Ovary (tissue), 9 donors: ENCODE measurements around the gene SQSTM1. TPM values are rescaled to one million over a fixed set of nuclear protein-coding genes. Genes with fewer than 3 reads are reported as not detected.

Experiments
- DNase-seq, 5 donors: peaks; one replicate each; pipeline ENCODE4 v3.0.0-alpha.2; 2019 to 2020
- H3K27ac ChIP-seq, 2 donors: fragments of 200-600 bp; one replicate each; pipeline versions ENCODE4 v1.5.1 to v1.8.0; 2019 to 2022
- H3K27me3 ChIP-seq: fragments of 200-600 bp; one replicate; pipeline ENCODE4 v1.8.0; 2022
- H3K36me3 ChIP-seq: fragments of 200-600 bp; sonication (generic); one replicate; pipeline ENCODE4 v1.5.1; 2019
- H3K4me1 ChIP-seq: one replicate; pipeline ENCODE4 v1.8.1; 2013; ENCODE audit warnings: mild to moderate bottlenecking, moderate library complexity; ENCODE audit not compliant: insufficient read depth
- H3K4me3 ChIP-seq: fragments of 200-600 bp; sonication (generic); one replicate; pipeline ENCODE4 v1.5.1; 2017
- H3K9me3 ChIP-seq, 2 donors: fragments of 200-600 bp in 1 of 2; sonication (generic) in 1 of 2; one replicate each; pipeline versions ENCODE4 v1.5.1 to v1.8.1; 2013 to 2019; ENCODE audit warnings: mild to moderate bottlenecking in 1 of 2, moderate library complexity in 1 of 2
- EP300 ChIP-seq: sonication (generic); formaldehyde crosslinking; IDR thresholded peaks from one replicate; pipeline ENCODE4 v1.6.1; 2017; ENCODE audit warnings: antibody characterized with exemption
- POLR2A ChIP-seq: fragments of 450-650 bp; IDR thresholded peaks from one replicate; pipeline ENCODE4 v1.6.1; 2017; ENCODE audit warnings: antibody characterized with exemption, mild to moderate bottlenecking, moderate library complexity
- WGBS, 3 donors: extraction: QIAGEN DNeasy Blood & Tissue Kit in 1 of 3; methylation state at CpG; one replicate each; pipeline versions ENCODE4 v1.1.5 to v1.1.7; 2013 to 2017; 5-methylcytosine and 5-hydroxymethylcytosine counted together
- intact Hi-C, 4 donors: fragments of 100-400 bp; cut with DNase I; formaldehyde crosslinking; loops; one replicate each; pipeline versions ENCODE4 v1.11.0 to v1.15.1; 2022 to 2023
- polyA plus RNA-seq, 2 donors: library from polyadenylated mRNA; stranded (reverse); fragments of 200-250 nt in 1 of 2; fragments of 350-450 nt in 1 of 2; fragmentation: Illumina TruSeq in 1 of 2; extraction: RNeasy Lipid Tissue Mini Kit (QIAGEN cat#74804) in 1 of 2; gene quantifications; one replicate each; pipeline ENCODE4 v1.2.3, GENCODE V29; 2013 to 2014
- total RNA-seq, 7 donors: library from RNA; depleted of rRNA in 2 of 7; stranded (reverse); fragments of >200 nt in 2 of 7; fragmentation: NEBNext Ultra II Directional in 3 of 7; extraction: Animal tissue kit (Norgen Biotek cat#: 25700) in 3 of 7; gene quantifications; one replicate each; pipeline versions ENCODE4 v1.1.0 to v1.2.4, GENCODE V29; 2016 to 2023
- TF ChIP-seq, protein P1 (sequence below), 3 donors: fragments of 450-650 bp in 2 of 3; fragments of 200-600 bp in 1 of 3; IDR thresholded peaks; one replicate each; pipeline versions ENCODE4 v1.5.1 to v1.8.0; 2016 to 2022; ENCODE audit warnings: antibody characterized with exemption in 3 of 3, mild to moderate bottlenecking in 1 of 3
- donor health status: DM: no; HTN: no; CAD: no; lungs with moderate emphysema.
- donor health status: DM: no; HTN: no; CAD: no.
- donor health status: Bipolar disorder and iron deficiency.
- donor health status: DM: yes; HTN: yes; CAD: no.
- donor health status: DM: no; HTN: no; CAD: no.
- donor health status: DM: yes; HTN: yes; CAD: no.

The SQSTM1 gene
- total and polyA plus RNA-seq, 9 donors, result 125 to 457 (median 320) TPM

DNA sequence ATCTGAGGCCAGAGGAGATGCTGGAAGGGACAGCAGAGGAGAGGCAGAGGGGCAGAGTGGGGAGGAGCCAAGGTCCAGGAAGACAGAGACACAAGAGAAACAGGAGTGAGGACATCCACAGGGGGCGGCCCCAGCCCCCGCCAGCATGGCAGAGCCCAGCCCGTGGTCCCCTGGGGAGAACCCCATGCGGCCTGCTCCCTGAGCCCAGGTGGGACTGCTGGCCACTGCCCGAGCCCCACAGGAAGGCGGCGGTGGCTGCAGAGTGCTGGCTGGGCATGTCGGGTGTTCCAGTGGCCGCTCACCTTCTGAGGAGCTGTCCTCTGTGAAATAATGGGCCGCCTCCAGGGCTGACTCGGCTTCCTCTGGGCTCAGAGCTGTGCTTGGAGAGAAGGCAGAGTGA, 46.8 kb downstream of the SQSTM1 start:
- no peaks in the 10 kb centered on the region for H3K36me3 ChIP-seq
- 82 to 87% (median 85%) methylated on average over 6 to 11 of the region's 11 CpGs for WGBS, 3 donors
- H3K4me1 ChIP-seq, result no peaks in the 10 kb centered on the region
- H3K27ac ChIP-seq, result no peak overlapping the region
- intact Hi-C loops, result no loop called here
- TF ChIP-seq EP300 (no peak), POLR2A (no peak)
- TF ChIP-seq, protein P1, sequence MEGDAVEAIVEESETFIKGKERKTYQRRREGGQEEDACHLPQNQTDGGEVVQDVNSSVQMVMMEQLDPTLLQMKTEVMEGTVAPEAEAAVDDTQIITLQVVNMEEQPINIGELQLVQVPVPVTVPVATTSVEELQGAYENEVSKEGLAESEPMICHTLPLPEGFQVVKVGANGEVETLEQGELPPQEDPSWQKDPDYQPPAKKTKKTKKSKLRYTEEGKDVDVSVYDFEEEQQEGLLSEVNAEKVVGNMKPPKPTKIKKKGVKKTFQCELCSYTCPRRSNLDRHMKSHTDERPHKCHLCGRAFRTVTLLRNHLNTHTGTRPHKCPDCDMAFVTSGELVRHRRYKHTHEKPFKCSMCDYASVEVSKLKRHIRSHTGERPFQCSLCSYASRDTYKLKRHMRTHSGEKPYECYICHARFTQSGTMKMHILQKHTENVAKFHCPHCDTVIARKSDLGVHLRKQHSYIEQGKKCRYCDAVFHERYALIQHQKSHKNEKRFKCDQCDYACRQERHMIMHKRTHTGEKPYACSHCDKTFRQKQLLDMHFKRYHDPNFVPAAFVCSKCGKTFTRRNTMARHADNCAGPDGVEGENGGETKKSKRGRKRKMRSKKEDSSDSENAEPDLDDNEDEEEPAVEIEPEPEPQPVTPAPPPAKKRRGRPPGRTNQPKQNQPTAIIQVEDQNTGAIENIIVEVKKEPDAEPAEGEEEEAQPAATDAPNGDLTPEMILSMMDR (IDR thresholded peaks at IDR 0.05), result no peak
- H3K4me3 ChIP-seq, result no peak overlapping the region
- no peaks in the 10 kb centered on the region for H3K27me3 ChIP-seq
- no peaks in the 10 kb centered on the region for H3K9me3 ChIP-seq
- no peak for DNase-seq

DNA sequence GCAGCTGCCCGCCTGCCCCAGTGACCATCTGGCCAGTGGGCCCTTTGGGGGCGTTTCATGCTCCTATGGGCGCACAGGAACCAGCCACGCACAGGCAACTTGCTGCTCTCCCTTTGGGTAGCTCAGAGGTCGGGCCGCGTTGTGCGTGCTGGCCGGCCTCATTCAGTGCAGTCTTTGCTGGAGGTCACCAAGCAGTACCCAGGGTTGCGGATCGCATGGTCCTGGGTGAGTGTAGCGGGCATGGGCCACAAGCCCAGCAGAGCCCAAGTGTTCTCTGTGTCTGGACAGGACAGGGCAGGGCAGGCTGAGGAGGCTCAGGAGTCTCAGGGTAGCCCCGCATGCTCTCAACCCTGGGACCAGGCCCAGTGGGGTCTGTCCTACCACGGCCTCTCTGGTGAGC, 47.8 kb downstream of the SQSTM1 start:
- TF ChIP-seq, protein P1 (IDR thresholded peaks at IDR 0.05), result no peak
- TF ChIP-seq POLR2A, result no peak
- TF ChIP-seq EP300, result no peak
- intact Hi-C loops, result no loop called here
- Histone ChIP-seq H3K4me3 (no peak overlapping the region), H3K9me3 (no peaks in the 10 kb centered on the region), H3K4me1 (no peaks in the 10 kb centered on the region), H3K27me3 (no peaks in the 10 kb centered on the region), H3K36me3 (no peaks in the 10 kb centered on the region), H3K27ac (no peak overlapping the region)
- WGBS, 3 donors, result 95 to 97% (median 96%) methylated on average over 14 of the region's 14 CpGs
- no peak for DNase-seq

DNA sequence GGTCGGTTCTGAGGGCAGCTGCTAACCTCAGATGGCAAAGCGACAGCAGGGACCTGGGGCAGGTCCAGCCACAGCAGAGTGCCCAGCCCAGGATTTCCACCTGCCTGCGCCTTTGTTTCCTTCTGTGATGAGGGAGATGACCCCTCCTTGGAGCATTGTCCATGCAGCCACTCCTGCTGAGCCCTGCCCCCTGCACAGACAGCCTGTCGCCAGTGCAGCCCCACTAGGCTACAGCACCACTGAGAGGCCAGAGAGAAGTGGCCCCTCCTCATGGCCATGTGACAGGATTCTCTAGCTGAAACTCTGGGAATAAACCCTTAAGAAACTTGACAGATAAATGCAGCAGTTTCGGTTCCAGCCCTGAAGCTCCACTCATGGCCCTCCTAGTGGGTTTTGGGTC, 48.4 kb downstream of the SQSTM1 start:
- no peak for DNase-seq
- Histone ChIP-seq H3K27ac (no peak overlapping the region), H3K4me3 (no peak overlapping the region), H3K36me3 (no peaks in the 10 kb centered on the region), H3K9me3 (no peaks in the 10 kb centered on the region), H3K27me3 (no peaks in the 10 kb centered on the region), H3K4me1 (no peaks in the 10 kb centered on the region)
- intact Hi-C loops, result no loop called here
- TF ChIP-seq, protein P1 (IDR thresholded peaks at IDR 0.05), result no peak
- TF ChIP-seq POLR2A (no peak), EP300 (no peak)
- WGBS, 3 donors, result 69 to 97% (median 88%) methylated on average over 3 to 5 of the region's 5 CpGs

DNA sequence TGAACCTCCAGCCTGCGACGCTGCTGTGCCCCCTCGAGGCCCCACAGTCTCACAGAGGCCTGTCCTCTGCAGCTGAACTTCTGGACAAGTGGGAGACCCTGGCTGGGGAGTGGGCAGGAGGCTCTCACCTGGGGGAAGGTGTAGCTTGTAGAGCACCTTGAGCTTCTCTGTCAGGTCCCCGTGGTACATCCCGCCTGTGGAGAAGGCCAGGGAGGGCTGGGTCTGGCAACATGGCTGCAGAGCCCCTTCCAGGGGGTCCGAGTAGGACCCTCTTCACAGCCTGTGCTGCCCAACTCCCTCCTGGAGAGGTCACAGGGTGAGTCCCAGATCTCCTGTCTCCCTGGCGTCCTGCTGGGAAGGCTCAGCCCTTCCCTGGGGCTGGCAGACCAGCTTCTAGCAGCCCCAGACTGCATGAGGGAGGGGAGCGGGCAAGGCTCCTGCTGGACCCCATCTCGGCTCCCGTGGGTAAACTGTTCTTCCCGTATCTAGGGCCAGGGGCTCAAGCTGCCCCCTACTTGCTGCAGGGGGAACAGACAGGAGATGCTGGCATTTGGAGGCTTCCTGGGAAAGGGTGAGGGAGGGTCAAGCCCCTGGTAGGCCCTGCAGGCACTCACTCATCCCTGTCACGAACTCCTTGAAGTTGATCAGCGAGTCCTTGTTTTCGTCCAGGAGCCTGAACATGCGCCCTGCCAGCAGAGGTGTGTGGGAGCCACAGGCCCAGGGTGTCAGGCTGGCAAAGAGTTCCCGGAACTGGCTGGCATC, 49.1 kb downstream of the SQSTM1 start:
- 85 to 87% (median 85%) methylated on average over 15 to 16 of the region's 16 CpGs for WGBS, 3 donors
- H3K36me3 ChIP-seq, result no peaks in the 10 kb centered on the region
- H3K27me3 ChIP-seq, result no peaks in the 10 kb centered on the region
- TF ChIP-seq POLR2A (no peak), EP300 (no peak)
- TF ChIP-seq, protein P1 (IDR thresholded peaks at IDR 0.05), result no peak
- H3K9me3 ChIP-seq, result no peaks in the 10 kb centered on the region
- no peak overlapping the region for H3K27ac ChIP-seq
- no peak for DNase-seq
- H3K4me1 ChIP-seq, result no peaks in the 10 kb centered on the region
- H3K4me3 ChIP-seq, result no peak overlapping the region
- intact Hi-C loops, result no loop called here
